GM12873 (cell line): ENCODE measurements around the gene ZNF22.

Experiments used
- CTCF ChIP-seq: IDR thresholded peaks from 2 replicates; pipeline ENCODE4 v1.5.1; 2012; ENCODE audit warnings: low read depth, mild to moderate bottlenecking, moderate library complexity, low read length, control low read depth; ENCODE audit not compliant: insufficient read depth; ENCODE audit errors: missing control alignments

ZNF22 gene

GRCh38 chr10:44983895-44984278 lies 16.8 kb upstream of the ZNF22 start:
- no peak for TF ChIP-seq CTCF

- TF ChIP-seq CTCF = no peak
Observed at GRCh38 chr10:44984671-44985101, 16.0 kb upstream of the ZNF22 start.

DNA sequence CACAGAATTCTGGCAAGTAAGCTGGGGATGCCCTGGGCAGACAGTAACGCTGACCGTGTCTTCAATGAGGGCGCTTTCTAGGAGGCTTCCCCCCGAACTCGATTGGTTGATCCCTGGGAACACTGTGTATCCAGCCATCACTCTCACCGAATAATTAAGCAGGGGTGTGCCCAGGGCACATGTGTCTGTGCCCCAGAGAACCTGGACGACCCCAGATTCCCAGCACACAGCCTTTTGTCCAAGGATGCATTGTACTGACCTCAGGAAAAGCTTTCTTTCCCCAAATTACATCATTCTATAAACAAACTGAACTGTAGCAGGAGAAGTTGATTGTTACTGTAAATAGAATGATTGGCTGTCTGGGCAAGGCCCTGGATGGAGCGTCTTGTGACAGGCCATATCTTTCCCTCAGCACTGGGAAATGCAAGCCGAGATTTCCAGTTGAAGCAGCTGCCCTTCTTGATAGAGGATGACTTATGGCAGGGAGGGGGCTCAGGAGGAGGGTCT lies 15.5 kb upstream of the ZNF22 start:
- TF ChIP-seq CTCF = no peak

DNA sequence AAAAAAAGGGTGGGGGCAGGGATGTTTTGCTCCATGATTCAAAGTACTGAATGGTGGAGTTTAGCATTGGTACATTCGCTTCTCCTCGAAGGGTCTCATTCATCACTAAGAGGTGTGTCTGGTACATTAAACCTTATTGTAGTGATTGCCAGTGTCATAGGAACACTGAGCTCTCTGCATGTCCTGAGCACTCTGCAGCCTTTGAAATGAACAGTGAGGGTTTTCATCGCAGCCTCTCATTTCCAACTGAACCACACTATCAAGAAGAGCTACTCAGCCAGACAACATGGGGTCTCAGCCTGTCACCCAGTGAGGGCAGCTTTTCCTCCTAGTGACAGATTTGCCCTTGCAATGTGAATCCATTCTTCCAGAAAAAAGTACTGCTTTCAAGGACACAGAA lies 14.5 kb upstream of the ZNF22 start:
- no peak for TF ChIP-seq CTCF

- no peak for TF ChIP-seq CTCF
Observed at GRCh38 chr10:44986670-44987069, 14.1 kb upstream of the ZNF22 start.

GRCh38 chr10:44988957-44989585 lies 11.7 kb upstream of the ZNF22 start:
- no peak for TF ChIP-seq CTCF

DNA sequence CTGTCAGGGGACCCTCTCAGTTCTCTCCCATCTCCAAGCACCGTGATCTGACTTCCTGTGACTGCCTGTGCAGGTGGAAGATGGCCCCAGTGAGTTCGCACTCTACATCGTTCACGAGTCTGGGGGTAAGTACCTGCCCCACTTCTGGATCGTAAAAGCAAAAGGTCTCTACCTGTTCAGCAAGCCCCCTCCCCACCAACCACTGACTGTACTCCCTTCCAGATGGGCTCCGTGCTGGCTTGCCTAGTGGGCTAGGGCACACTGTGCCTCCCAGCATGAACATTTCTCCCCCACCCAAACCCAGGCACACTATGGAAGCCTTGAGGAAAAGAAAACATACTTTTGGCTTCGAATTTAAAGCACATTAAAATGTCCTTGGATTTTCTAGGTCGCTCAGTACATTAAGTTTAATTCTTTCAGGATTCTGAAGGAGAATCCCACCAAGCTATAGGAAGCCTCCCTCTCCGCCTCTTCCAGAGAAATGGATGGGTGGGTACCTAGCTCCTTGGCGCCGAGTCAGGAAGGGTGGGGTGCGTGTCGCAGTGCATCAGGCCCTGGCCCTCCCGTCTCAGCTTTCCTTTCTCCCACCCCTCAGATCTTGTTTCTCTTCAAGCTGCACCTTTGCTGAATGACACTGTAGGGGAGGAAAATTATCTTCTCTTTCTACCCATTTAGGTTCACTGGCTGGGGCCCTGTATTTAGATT lies 11.0 kb upstream of the ZNF22 start:
- no peak for TF ChIP-seq CTCF
